ENCODE results near the gene S100A3. TPM values are rescaled to one million over a fixed set of nuclear protein-coding genes. Genes with fewer than 3 reads are reported as not detected.

S100A3 gene
- total and polyA plus RNA-seq, 2 of the 13 experiments (the other 11 are each of a cell fraction or from before 2014, with no cell fraction given), result 2.5 to 4.5 TPM

DNA sequence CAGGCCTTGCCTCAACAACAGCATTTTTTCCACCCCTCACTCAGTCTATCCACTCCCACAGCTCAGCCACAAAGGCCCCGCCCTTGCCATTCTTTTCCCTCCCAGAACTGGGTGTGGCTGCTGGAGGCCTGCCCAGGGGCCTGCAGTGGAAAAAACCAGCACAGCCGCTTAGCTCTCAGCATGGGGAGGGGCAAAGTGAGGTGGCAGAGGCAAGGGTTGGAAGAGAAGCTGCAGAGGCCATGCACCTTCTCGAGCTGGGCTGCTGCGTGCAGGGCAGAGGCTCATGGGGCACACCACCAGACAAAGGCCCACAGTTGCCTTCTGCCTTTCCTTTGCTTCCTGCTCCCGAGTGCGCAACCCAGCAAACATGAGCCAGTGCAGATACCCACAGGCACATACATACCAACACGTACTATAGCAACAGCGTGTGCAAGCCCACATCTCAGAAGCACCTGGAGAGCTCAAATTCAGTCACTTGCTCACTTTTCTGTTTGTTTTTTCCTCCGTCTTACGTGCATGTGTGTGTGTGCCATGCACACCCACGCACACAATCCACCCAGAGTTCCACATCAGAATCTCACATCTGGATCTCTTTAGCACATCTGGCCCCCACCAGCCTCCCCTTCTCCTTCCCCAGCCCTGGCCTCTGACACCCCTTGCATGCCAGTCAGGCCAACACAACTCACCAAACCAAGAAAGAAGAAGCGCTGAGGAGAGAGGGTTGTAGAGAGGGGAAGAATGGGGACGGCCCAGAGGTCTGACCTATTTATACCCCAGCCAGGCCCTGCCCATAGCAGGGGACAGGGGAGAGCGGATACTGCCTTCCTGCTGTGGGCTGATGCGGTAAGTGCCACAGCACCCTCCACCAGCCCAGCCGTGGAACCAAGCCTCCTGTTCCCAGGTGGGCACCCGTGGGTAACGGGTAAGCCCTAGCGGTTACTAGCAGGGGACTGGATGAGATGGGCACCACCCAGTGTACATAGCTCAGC is 3.7 kb downstream of the S100A3 start, which contains the start of gene S100A4 (continued):
- TF ChIP-seq, protein P1, sequence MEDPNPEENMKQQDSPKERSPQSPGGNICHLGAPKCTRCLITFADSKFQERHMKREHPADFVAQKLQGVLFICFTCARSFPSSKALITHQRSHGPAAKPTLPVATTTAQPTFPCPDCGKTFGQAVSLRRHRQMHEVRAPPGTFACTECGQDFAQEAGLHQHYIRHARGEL (CRISPR knock-in tag; IDR thresholded peaks at IDR 0.05), result no peak
- TF ChIP-seq, protein P2, sequence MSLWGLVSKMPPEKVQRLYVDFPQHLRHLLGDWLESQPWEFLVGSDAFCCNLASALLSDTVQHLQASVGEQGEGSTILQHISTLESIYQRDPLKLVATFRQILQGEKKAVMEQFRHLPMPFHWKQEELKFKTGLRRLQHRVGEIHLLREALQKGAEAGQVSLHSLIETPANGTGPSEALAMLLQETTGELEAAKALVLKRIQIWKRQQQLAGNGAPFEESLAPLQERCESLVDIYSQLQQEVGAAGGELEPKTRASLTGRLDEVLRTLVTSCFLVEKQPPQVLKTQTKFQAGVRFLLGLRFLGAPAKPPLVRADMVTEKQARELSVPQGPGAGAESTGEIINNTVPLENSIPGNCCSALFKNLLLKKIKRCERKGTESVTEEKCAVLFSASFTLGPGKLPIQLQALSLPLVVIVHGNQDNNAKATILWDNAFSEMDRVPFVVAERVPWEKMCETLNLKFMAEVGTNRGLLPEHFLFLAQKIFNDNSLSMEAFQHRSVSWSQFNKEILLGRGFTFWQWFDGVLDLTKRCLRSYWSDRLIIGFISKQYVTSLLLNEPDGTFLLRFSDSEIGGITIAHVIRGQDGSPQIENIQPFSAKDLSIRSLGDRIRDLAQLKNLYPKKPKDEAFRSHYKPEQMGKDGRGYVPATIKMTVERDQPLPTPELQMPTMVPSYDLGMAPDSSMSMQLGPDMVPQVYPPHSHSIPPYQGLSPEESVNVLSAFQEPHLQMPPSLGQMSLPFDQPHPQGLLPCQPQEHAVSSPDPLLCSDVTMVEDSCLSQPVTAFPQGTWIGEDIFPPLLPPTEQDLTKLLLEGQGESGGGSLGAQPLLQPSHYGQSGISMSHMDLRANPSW (CRISPR knock-in tag; IDR thresholded peaks at IDR 0.05; ENCODE audit: borderline replicate concordance), result no peak
- no peak for TF ChIP-seq ZBTB20 (CRISPR knock-in tag; IDR thresholded peaks at IDR 0.05; ENCODE audit: borderline replicate concordance, low read depth)
- TF ChIP-seq ZNF672 (CRISPR knock-in tag; IDR thresholded peaks at IDR 0.05), result no peak
- peak; percentile 62; the same call in 1 of the 2 replicates for TF ChIP-seq SOX5 (CRISPR knock-in tag; IDR thresholded peaks at IDR 0.05; ENCODE audit: borderline replicate concordance)
- TF ChIP-seq, protein P3, sequence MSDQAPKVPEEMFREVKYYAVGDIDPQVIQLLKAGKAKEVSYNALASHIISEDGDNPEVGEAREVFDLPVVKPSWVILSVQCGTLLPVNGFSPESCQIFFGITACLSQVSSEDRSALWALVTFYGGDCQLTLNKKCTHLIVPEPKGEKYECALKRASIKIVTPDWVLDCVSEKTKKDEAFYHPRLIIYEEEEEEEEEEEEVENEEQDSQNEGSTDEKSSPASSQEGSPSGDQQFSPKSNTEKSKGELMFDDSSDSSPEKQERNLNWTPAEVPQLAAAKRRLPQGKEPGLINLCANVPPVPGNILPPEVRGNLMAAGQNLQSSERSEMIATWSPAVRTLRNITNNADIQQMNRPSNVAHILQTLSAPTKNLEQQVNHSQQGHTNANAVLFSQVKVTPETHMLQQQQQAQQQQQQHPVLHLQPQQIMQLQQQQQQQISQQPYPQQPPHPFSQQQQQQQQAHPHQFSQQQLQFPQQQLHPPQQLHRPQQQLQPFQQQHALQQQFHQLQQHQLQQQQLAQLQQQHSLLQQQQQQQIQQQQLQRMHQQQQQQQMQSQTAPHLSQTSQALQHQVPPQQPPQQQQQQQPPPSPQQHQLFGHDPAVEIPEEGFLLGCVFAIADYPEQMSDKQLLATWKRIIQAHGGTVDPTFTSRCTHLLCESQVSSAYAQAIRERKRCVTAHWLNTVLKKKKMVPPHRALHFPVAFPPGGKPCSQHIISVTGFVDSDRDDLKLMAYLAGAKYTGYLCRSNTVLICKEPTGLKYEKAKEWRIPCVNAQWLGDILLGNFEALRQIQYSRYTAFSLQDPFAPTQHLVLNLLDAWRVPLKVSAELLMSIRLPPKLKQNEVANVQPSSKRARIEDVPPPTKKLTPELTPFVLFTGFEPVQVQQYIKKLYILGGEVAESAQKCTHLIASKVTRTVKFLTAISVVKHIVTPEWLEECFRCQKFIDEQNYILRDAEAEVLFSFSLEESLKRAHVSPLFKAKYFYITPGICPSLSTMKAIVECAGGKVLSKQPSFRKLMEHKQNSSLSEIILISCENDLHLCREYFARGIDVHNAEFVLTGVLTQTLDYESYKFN (CRISPR knock-in tag; conservative IDR thresholded peaks at IDR 0.05), result peak; percentile 64
- TF ChIP-seq ZNF264 (CRISPR knock-in tag; IDR thresholded peaks at IDR 0.05), result no peak
- TF ChIP-seq EHMT2 (IDR thresholded peaks at IDR 0.05; ENCODE audit: borderline replicate concordance, low read depth, low read length), result no peak
- TF ChIP-seq ZNF335 (CRISPR knock-in tag; IDR thresholded peaks at IDR 0.05), result no peak
- TF ChIP-seq TSC22D2 (CRISPR knock-in tag; IDR thresholded peaks at IDR 0.05; ENCODE audit: borderline replicate concordance), result no peak
- TF ChIP-seq ZNF547 (CRISPR knock-in tag; IDR thresholded peaks at IDR 0.05), result no peak
- TF ChIP-seq TAF1 (CRISPR knock-in tag; IDR thresholded peaks at IDR 0.05), result no peak; the same call in 1 of the 2 replicates
- TF ChIP-seq, protein P4, sequence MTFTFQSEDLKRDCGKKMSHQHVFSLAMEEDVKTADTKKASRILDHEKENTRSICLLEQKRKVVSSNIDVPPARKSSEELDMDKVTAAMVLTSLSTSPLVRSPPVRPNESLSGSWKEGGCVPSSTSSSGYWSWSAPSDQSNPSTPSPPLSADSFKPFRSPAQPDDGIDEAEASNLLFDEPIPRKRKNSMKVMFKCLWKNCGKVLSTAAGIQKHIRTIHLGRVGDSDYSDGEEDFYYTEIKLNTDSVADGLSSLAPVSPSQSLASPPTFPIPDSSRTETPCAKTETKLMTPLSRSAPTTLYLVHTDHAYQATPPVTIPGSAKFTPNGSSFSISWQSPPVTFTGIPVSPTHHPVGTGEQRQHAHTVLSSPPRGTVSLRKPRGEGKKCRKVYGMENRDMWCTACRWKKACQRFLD (CRISPR knock-in tag; IDR thresholded peaks at IDR 0.05; ENCODE audit: borderline replicate concordance), result no peak
- no peak for TF ChIP-seq GTF3A (CRISPR knock-in tag; conservative IDR thresholded peaks at IDR 0.05)
- no peak for TF ChIP-seq KDM1A (CRISPR knock-in tag; IDR thresholded peaks at IDR 0.05)
- TF ChIP-seq ZNF382 (CRISPR knock-in tag; IDR thresholded peaks at IDR 0.05; ENCODE audit: borderline replicate concordance), result no peak
- no peak for TF ChIP-seq ZZZ3 (CRISPR knock-in tag; IDR thresholded peaks at IDR 0.05; ENCODE audit: borderline replicate concordance)
- no peak; the same call in 1 of the 2 replicates for TF ChIP-seq CREM (IDR thresholded peaks at IDR 0.05)
- no peak for TF ChIP-seq CREM (CRISPR knock-in tag; IDR thresholded peaks at IDR 0.05)
- no peak for TF ChIP-seq TCF7L2 (IDR thresholded peaks at IDR 0.05; ENCODE audit: low read depth, low read length)
- TF ChIP-seq IRF2 (CRISPR knock-in tag; IDR thresholded peaks at IDR 0.05), result peak; percentile 31; the same call in 1 of the 2 replicates
- no peak for TF ChIP-seq ZNF260 (CRISPR knock-in tag; IDR thresholded peaks at IDR 0.05; ENCODE audit: borderline replicate concordance, low read depth)

Data from HepG2 (cell line).